ENCODE data around the gene FOXN4. TPM values are rescaled to one million over a fixed set of nuclear protein-coding genes. Genes with fewer than 3 reads are reported as not detected.
"Not testable (repeated sequence)": the region's sequence is repeated elsewhere in the genome, so short reads cannot be mapped to it uniquely, and the experiment has no call there.

The FOXN4 gene, protein sequence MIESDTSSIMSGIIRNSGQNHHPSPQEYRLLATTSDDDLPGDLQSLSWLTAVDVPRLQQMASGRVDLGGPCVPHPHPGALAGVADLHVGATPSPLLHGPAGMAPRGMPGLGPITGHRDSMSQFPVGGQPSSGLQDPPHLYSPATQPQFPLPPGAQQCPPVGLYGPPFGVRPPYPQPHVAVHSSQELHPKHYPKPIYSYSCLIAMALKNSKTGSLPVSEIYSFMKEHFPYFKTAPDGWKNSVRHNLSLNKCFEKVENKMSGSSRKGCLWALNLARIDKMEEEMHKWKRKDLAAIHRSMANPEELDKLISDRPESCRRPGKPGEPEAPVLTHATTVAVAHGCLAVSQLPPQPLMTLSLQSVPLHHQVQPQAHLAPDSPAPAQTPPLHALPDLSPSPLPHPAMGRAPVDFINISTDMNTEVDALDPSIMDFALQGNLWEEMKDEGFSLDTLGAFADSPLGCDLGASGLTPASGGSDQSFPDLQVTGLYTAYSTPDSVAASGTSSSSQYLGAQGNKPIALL
- under 0.01 TPM for total RNA-seq

- DNase-seq (ENCODE audit: low read depth in 2 of 3, low spot score in 2 of 3) = peak in 1 of 3 donors; percentile 14
These were observed at the start of gene FOXN4 for GRCh38 chr12:109308534-109309380. Gene FOXN4 (minus strand): TSS chr12:109309284. CDS start chr12:109308321, 963 bp downstream.

DNA sequence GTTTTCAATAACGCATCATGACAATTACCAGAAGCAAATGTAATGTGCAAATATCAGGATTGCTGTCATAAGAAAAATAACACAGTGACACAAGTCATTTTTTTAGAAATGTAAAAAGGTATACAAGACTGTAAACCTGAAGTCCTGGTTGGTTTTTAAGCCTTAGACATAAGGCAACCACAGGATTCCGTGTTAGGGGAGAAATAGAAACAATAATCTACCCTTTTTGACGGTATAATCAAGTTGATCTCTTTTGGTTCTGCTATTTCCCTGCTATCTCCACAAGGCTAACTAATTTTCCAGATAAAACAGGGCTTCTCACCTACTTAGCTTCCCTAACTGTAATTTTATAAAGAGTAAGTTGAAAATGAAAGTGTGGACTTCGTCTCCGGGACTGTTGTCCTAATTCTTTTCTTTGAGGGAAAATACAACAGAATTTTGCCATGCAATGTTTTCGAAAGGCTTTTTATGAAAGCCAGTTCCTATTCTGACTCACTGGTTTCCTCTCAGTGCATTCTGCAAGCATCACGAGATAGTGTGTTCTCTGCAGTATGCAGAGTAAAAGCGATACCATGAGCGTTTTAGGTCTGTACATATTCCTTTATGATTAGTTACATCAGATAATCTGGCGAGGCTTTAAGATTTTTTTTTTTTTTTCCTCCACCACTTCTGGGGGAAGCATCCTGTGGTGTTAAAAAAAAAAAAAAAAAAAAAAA is 49.2 kb upstream of the FOXN4 start:
- DNase-seq (ENCODE audit: low read depth in 2 of 3, low spot score in 2 of 3) = peak in 2 of 3 donors; percentile 27 to 37

DNA sequence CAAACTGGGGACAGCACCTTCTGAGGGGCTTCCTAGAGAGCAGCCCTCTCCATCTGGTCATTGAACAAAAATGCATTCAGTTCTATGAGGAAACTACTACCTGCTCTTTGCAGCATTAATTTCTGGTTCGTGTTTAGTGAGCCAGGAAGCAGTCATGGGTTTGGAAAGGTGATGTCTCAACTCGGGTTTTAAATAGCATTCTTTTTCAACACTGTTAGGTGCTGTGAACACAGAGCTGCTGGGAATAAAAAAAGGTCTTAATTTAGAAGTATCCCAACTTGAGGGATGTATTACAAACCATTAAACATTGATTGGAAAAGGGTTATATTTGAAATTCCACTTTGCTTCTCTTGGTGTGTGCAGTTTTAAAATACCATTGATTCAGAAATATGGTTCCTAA is 47.9 kb upstream of the FOXN4 start:
- no peak for DNase-seq (ENCODE audit: low read depth in 2 of 3, low spot score in 2 of 3)

DNA sequence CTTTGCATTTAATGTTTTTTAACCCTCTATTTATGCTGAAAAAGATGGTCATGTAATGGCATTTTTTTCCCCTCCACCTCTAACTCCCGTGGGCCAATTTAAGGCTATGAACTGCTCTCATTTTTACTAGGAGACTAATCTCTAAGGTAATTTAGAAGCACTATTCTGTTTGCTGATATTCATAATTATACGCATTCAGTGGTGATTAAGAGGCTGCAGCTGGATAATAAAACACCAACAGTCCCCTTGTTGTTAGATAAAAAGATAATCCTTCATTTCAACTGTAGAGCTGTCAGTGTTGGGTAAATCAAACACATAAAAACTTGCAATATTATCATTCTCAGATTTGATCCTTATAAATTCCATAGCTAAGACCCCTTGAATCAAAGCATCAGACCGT is 47.5 kb upstream of the FOXN4 start:
- no peak for DNase-seq (ENCODE audit: low read depth in 2 of 3, low spot score in 2 of 3)

- no peak for DNase-seq (ENCODE audit: low read depth in 2 of 3, low spot score in 2 of 3)
These were observed 43.1 kb upstream of the FOXN4 start for GRCh38 chr12:109352184-109352583.

DNA sequence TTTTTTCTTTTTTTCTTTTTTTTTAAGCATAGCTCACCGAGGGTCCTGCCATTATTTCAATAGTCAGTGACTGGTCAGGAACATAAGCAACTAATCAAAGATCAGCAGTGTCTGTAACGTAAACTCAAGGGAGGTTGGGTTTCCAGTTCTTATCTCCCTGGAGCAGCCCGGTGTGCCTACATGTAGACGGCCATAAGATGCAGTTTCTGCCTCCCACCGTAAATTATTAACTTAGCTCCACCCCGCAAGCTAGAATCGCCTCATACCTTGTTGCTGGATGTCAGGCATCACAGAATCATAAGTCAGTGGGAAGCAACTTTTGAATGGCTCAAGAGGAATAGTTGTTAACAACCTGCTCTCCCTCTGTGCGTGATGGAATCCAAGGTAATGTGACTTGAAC is 38.5 kb upstream of the FOXN4 start, which contains the start of gene MYO1H:
MYO1H (plus strand) TSS at position 312 of the 400 bp plus-strand sequence; CDS start at position 373, 61 bp downstream.
- DNase-seq (ENCODE audit: low read depth in 2 of 3, low spot score in 2 of 3) = no peak

DNA sequence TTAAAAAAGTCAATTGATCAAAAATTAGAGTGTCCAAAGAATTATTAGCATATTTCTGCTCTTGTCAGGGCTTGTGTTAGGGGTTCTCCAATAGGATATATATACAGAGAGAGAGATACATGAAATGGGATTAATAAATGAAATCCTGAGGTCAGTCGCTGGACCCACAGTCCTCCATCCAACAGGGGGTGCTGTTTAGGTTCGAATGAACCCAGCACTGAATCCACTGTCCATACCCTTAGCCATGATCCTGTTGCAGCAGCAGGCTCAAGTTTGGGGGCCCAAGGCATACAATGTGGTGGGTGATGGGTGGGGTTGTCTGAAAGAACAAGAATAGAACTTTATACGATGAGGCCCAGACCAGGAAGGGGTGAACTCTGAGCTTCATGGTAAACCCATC is 37.8 kb upstream of the FOXN4 start:
- peak in 1 of 3 donors; percentile 4 for DNase-seq (ENCODE audit: low read depth in 2 of 3, low spot score in 2 of 3)

DNA sequence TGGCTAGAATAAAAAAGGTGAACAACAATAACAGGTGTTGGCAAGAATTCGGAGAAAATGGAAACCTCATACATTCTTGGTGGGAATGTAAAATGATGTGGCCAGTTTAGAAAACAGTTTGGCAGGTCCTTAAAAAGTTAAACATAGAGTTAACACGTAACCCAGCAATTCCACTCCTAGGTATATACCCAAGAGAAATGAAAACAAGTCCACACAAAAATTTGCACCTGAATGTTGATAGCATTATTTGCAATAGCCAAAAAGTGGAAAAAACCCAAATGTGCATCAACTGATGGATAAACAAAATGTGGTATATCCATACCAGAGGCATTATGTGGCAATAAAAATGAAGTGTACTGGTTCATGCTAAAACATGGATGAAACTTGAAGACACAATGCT is 36.3 kb upstream of the FOXN4 start:
- DNase-seq (ENCODE audit: low read depth in 2 of 3, low spot score in 2 of 3) = no peak

GRCh38 chr12:109343677-109344076 is 34.6 kb upstream of the FOXN4 start:
- no peak for DNase-seq (ENCODE audit: low read depth in 2 of 3, low spot score in 2 of 3)

- DNase-seq (ENCODE audit: low read depth in 2 of 3, low spot score in 2 of 3) = no peak
These were observed 27.5 kb upstream of the FOXN4 start for GRCh38 chr12:109336593-109336992.

- no peak for DNase-seq (ENCODE audit: low read depth in 2 of 3, low spot score in 2 of 3)
These were observed 25.8 kb upstream of the FOXN4 start for GRCh38 chr12:109334887-109335286.

DNA sequence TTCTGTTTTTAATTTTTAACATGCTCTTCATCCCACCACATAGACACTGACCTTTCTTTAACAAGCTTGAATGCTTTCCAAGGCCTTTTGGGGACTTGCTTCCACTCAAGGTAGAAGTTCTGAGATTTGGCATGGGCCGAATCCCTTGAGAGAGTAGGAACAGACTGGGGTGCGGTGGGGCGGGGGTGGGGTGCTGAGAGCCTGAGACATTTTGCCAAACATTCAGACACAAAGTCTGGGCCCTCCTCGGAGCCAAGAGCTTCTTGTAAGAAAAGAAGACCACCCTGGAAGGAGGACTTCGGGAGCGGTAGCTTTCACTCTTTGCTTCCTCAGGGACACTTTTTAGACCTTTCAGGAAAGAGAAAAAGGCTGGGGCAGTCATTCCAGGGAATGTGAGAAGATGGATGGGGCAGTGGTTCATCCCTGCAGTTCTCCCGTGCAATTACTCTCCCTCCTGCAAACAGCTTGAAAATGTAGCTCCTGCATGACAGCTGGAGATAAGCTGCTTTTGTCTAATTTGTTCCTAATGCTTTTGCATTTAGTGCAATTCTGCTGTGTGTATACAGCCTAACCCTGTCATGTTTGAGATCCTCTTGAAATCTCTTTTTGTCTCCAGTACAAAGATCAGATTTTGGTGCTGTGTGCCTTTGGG is 22.3 kb upstream of the FOXN4 start:
- DNase-seq (ENCODE audit: low read depth in 2 of 3, low spot score in 2 of 3) = no peak

DNA sequence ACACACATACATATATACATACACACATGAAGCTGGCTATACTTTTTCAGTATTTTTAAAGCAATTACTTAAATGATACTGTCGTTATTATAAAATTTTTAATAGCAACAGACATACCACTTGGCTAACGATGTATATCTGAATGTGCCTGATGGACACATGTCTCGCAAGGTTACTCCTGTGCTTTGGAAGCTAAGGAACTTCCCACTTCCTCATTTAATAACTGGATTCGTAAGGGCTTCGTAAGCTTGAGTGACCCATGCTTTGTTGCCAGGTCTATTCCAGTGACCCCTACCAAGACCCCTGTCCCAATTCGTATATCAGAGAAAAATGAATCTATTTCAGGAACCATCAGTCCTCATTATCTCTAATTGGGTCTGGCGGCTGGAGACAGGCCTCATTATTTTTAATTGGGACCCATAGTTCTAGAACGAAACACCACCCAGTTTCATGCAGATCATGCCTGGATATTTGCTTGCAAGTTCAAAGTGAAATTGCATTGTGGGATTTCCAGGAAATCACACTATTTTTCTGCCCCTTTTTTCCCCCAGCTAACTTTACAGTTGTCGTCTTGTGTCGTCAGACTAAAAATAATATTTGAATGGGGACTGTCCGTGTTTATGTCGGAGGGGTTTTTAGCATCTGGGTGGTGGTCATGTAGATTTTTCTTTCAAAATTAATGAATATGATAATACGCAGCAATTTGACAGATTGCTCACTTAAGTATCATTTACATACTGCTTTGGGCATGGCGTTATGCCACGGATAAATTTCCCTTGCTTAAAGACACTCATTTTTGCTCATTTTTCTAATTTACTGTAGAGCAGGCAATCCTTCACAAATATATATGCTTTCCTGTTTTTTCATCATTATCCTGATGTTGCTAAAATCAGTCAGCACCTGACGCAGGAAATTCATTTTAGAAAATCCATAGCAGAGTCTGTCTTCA is 21.5 kb upstream of the FOXN4 start:
- DNase-seq (ENCODE audit: low read depth in 2 of 3, low spot score in 2 of 3) = no peak

GRCh38 chr12:109329686-109330085 is 20.6 kb upstream of the FOXN4 start:
- DNase-seq (ENCODE audit: low read depth in 2 of 3, low spot score in 2 of 3) = no peak

- no peak for DNase-seq (ENCODE audit: low read depth in 2 of 3, low spot score in 2 of 3)
These were observed 19.9 kb upstream of the FOXN4 start for GRCh38 chr12:109329003-109329402.

DNA sequence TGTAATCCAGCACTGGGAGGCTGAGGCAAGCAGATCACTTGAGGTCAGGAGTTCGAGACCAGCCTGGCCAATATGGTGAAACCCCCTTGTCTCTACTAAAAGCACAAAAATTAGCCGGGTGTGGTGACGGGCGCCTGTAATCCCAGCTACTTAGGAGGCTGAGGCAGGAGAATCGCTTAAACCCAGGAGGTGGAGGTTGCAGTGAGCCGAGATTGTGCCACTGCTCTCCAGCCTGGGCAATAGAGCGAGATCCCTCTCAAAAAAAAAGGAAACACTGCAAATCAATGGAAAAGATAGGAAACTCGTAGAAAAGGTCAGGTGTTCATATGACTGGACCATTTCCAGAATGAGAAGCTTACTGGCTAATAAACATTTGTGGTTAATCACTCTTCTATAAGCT is 12.2 kb upstream of the FOXN4 start:
- DNase-seq (ENCODE audit: low read depth in 2 of 3, low spot score in 2 of 3) = not testable (repeated sequence)

GRCh38 chr12:109310247-109311125 is 1.4 kb upstream of the FOXN4 start:
- DNase-seq (ENCODE audit: low read depth in 2 of 3, low spot score in 2 of 3) = peak in 2 of 3 donors; percentile 17 to 24

Measured in hematopoietic multipotent progenitor cell (in vitro differentiated cells).